ENCODE data around the gene PARVA.

- TF ChIP-seq CTCF (IDR thresholded peaks at IDR 0.05) (no peak), POLR2A (IDR thresholded peaks at IDR 0.05) (no peak)
These were observed 48.8 kb downstream of the PARVA start for GRCh38 chr11:12426176-12426575.

Data from thyroid gland (tissue), 4 donors.